KOPT-K1 (cell line): Measurements from ENCODE around the gene GFPT2.

Source experiments
- H3K27ac ChIP-seq: fragments of 200-600 bp; sonication (generic); 2 replicates; pipeline ENCODE4 v1.5.1; 2016; ENCODE audit warnings: antibody characterized with exemption, mild to moderate bottlenecking, low read depth, low read length; ENCODE audit not compliant: poor library complexity, severe bottlenecking
- H3K36me3 ChIP-seq: fragments of 200-600 bp; sonication (generic); 2 replicates; pipeline ENCODE4 v1.5.1; 2017; ENCODE audit warnings: antibody characterized with exemption, mild to moderate bottlenecking, low read length, moderate library complexity; ENCODE audit not compliant: insufficient read depth
- H3K9me3 ChIP-seq: fragments of 200-600 bp; sonication (generic); 2 replicates; pipeline ENCODE4 v1.5.1; 2017; ENCODE audit warnings: antibody characterized with exemption, low read length, mild to moderate bottlenecking; ENCODE audit not compliant: insufficient read depth, poor library complexity, severe bottlenecking

GFPT2 gene

DNA sequence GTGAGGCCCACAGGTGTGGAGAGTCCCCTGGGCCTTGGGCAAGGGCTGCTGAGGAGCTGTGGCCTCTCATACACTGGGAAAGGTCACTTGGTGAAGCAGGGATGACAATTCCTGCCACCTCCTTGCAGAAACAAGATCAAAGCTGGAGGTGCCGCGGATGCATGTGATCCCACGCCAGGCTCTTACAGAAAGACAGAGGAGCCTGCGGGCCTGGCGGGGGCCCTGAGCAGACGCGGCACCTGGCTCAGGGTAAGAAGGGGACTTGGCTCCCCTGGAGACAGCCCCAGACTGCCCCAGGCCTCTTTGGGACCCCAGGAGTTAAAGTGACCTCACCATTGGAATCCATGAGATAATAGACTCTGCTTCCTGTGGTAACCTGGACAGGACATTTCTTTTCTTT lies 4.8 kb downstream of the GFPT2 start:
- no peaks in the 10 kb centered on the region for H3K36me3 ChIP-seq
- no peak overlapping the region for H3K27ac ChIP-seq
- no peaks in the 10 kb centered on the region for H3K9me3 ChIP-seq

DNA sequence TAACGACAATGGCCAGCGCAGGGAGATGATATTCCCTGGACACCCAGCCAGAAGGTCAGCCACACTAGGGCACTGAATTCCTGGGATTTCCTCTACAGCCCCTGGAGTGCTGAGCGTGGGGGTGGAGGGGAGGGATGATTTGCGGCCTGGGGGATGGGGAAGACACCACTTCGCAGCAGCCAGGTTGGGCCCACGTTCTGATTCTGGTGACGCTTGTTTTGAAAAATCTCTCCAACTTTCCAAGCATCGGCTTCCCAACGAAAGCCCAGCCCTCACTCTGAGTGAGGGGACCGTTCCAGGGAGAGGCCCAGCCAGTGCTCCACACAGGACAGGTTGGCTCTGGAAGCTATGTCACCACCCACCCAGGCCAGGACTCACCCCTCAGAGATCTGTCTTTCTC lies 5.4 kb downstream of the GFPT2 start:
- Histone ChIP-seq H3K9me3 (no peaks in the 10 kb centered on the region), H3K36me3 (no peaks in the 10 kb centered on the region), H3K27ac (no peak overlapping the region)

- Histone ChIP-seq H3K9me3 (no peaks in the 10 kb centered on the region), H3K27ac (no peak overlapping the region), H3K36me3 (no peaks in the 10 kb centered on the region)
Measured at GRCh38 chr5:180346358-180346757, 6.8 kb downstream of the GFPT2 start.

DNA sequence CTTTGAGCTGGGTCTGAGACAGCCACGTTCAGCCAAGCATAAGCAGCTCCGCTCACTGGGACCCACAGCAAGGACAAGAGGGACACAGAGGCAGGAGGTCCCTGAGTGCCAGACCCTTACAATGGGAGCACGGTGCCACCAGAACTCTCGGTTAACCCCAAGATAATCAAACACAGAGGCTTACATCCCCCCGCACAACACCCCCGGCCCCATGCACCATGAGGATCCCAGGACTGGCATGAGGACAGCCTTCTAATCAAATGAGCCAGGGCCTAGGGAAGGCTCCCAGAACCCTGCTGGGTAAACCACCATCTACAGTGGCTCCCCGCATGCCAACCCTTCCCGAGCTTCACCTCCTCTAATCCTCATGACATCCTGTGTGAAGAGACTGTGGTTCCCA lies 7.4 kb downstream of the GFPT2 start:
- no peaks in the 10 kb centered on the region for H3K36me3 ChIP-seq
- no peaks in the 10 kb centered on the region for H3K9me3 ChIP-seq
- H3K27ac ChIP-seq: no peak overlapping the region

- Histone ChIP-seq H3K27ac (no peak overlapping the region), H3K36me3 (no peaks in the 10 kb centered on the region), H3K9me3 (no peaks in the 10 kb centered on the region)
Measured at GRCh38 chr5:180345186-180345585, 8.0 kb downstream of the GFPT2 start.

DNA sequence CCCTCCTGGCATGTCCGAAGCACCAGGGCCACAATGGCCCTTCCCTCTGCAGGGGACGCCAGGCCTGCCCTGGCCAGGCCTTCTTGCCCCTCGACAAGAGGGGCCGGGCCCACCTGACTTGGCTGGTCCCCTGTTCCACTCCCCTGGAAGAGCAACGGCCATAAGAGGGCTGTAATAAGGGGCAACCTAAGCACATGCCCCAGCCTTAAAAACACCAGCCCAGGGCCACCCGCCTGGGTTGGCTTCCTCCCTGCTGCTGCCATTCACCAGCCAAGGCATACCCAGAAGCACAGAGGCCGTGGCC lies 8.5 kb downstream of the GFPT2 start:
- H3K27ac ChIP-seq: no peak overlapping the region
- H3K9me3 ChIP-seq: no peaks in the 10 kb centered on the region
- no peaks in the 10 kb centered on the region for H3K36me3 ChIP-seq

GRCh38 chr5:180343831-180344695 lies 9.1 kb downstream of the GFPT2 start:
- H3K36me3 ChIP-seq: no peaks in the 10 kb centered on the region
- no peaks in the 10 kb centered on the region for H3K9me3 ChIP-seq
- H3K27ac ChIP-seq: no peak overlapping the region

- no peak overlapping the region for H3K27ac ChIP-seq
- no peaks in the 10 kb centered on the region for H3K36me3 ChIP-seq
- no peaks in the 10 kb centered on the region for H3K9me3 ChIP-seq
Measured at GRCh38 chr5:180343110-180343830, 9.9 kb downstream of the GFPT2 start.

GRCh38 chr5:180341595-180341994 lies 11.5 kb downstream of the GFPT2 start:
- no peaks in the 10 kb centered on the region for H3K9me3 ChIP-seq
- no peaks in the 10 kb centered on the region for H3K36me3 ChIP-seq
- no peak overlapping the region for H3K27ac ChIP-seq

DNA sequence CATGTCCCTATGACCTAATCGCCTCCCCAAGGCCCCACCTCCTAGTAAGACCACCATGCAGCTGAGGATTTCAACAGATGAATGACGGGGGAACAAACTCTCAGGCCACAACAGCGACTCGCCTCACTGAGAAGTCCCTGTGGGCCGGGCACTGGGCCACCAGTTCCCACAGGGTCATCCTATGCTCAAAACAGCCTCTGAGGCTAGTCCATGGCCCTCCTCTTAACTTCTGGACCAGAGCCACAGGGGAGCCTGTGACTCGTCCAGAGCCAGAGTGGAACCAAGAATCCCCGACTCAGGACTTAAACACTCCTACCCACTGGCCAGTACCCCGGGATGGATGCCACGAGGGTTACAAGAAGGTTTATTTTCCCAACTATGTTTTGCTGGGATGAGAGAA lies 12.3 kb downstream of the GFPT2 start:
- no peaks in the 10 kb centered on the region for H3K9me3 ChIP-seq
- H3K36me3 ChIP-seq: no peaks in the 10 kb centered on the region
- H3K27ac ChIP-seq: no peak overlapping the region

DNA sequence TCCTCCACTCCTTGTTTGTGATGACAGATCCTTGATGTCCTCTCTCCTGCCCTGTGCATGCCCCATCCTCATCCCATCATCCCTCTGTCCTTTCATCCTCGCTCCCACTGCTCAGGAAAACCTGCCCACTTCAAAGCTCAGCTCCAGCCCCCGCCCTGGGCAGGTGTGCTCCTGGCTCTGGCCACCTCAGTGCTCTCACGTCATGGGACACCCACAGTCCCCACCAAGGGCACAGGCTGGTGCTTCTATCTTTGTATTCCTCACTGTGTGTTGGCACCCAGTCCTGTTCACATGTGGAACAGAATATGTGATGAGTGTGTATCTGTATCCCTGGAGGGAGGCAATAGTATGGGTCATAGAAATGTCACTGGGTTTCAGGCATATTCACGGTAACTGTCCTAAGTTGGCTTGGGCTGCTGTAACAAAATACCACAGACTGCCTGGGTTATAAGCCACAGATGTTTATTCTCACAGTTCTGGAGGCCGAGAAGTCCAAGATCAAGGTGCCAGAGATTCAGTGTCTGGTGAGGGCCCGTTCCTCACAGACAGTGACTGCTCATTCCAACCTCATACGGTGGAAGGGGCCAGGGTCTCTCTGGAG lies 13.5 kb downstream of the GFPT2 start:
- no peak overlapping the region for H3K27ac ChIP-seq
- H3K36me3 ChIP-seq: no peaks in the 10 kb centered on the region
- no peaks in the 10 kb centered on the region for H3K9me3 ChIP-seq

DNA sequence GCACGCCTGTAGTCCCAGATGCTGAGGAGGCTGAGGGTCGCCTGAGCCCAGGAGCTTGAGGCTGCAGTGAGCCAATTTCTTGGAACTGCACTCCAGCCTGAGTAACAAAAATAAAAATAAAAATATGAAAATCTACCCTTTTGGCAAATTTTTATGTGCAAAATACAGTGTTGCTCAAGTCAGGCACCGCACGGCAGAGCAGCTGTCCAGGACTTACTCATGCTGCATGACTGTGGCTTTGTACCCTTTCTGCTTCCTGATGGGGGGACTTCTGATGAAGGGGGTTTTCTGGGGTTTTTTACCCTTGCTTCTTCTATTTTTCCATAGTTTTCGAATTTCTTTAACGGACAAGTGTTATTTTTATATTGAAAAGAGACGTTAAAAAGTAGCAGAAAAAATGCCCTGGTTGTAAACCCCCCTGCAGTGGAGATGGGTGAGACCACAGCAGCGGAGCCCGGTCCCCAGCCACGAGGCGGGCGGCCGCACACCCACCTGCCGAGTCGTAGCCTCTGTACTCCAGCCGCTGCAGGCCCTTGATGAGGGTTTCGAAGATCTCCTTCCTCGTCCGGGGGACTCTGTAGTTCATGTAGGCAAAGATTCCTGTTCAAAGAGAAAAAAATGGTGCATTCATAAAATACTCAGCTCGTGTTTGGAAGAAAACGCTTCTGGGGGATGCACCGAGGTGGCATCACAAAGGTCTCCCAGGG lies 15.0 kb downstream of the GFPT2 start:
- Histone ChIP-seq H3K27ac (no peak overlapping the region), H3K9me3 (no peaks in the 10 kb centered on the region), H3K36me3 (no peaks in the 10 kb centered on the region)

DNA sequence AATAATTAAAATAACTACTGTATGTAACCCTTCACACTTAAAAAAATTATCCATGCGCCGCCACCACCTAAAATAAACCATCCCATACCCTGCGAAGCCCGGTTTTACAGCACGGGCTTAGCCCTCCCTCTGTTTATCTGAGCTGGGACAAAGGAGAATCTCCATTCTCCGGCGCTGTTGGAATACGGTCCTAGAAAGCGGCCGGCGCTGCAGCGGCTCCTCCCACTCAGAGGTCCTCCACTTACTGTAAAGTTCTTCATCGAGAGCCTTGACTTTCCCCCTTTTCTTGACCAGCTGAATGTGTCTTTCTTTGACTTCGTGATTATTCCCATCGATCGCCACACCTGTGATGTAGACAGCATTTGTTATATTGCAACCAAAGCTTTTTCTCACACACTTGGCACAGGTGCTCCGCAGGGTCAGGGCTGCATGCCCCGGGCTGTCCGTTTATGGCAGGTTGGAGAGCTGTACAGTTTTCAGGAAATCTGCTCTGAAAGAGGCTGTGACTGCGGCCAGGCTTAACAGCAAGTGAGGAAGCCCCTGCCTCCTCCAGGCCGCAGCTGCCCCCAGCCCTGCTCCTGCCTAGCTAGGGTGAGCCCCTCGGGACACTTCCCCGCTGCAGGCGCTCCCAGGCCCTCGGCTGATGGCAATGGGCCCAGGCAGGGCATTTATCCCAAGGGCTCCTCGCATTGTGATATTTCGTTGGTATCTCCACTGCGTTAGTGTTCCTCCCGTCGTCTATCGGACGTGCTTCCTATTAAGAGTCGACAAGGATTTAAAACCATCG lies 16.7 kb downstream of the GFPT2 start:
- no peaks in the 10 kb centered on the region for H3K36me3 ChIP-seq
- H3K27ac ChIP-seq: no peak overlapping the region
- H3K9me3 ChIP-seq: no peaks in the 10 kb centered on the region

DNA sequence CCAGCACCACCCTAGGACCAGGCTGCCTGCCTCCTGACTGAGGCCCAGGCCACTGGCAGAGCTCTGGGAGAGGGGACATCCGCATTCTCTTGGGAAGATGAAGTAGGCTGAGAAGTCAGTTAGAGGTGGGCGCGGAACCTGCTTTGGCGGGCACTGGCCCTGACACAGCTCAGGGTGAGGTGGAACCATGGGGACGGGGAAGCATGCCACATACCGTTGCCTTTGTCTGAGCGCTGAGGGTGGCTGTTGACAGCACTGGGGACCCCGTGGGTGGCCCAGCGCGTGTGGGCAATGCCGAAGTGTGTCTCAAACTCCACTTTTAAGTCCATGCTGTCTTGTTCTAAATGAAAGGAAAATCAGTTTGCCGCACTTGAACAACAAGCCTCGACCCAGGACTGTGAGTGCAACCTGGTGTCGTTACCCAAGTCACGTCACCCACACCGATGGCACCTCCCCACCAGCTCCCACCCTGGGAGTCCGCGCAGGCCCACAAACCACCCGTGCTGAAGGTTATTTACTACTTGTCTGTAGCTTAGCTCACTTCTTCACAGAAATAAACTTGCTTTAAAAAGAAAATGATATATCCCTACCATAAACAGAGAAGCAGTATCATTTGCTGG lies 17.4 kb downstream of the GFPT2 start:
- Histone ChIP-seq H3K27ac (no peak overlapping the region), H3K36me3 (no peaks in the 10 kb centered on the region), H3K9me3 (no peaks in the 10 kb centered on the region)
